Measurements from ENCODE around the gene F2RL3. TPM values are rescaled to one million over a fixed set of nuclear protein-coding genes. Genes with fewer than 3 reads are reported as not detected.

F2RL3 gene
- total and polyA plus RNA-seq, 2 donors, result 0.19 to 1.9 TPM

DNA sequence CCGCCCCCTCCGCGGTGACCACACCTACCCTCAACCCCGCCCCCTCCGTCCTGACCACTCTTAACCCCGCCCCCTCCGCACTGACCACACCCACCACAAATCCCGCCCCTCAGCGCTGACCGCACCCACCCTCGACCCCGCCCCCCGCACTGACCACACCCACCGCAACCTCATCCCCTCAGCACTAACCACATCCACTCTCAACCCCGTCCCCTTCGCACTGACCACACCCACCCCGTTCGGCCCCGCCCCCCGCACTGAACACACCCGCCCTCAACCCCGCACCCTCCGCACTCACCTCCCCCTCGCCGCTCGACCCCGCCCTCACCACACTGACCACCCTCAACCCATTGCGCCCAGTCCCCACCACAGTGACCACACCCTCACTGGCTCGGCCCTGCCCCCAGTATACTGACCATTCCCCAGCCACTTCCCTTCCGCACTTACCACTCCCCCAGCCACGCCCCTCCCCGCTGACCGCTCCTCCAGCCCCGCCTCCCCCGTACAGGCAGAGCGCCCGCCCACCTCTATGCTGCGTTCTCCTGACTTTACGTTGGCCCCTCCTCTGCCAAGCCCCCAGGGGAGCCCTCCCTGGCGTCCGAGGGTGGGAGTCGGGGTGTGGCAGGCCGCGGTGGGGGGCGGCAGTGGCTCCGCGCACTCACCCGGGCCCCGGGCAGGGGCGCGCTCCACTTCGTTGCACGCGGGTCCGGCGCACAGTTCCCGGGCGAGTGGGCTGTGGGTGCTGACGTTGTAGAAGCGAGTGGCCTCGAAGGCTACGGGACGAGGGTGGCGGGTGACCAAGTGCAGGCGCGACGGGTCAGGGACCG is 8.4 kb downstream of the F2RL3 start:
- Histone ChIP-seq H3K27ac (ENCODE audit: low read depth in 1 of 2, low read length in 1 of 2) (peak overlapping the region in 1 of 2 donors; percentile 75), H3K4me1 (ENCODE audit: control insufficient read depth in 2 of 2, insufficient read depth in 2 of 2, low read length in 2 of 2) (peaks cover 10 to 32% of the 10 kb centered on the region in 2 donors), H3K4me3 (ENCODE audit: low read length in 2 of 2) (peak overlapping the region in 1 of 2 donors; percentile 34), H3K36me3 (ENCODE audit: control insufficient read depth in 2 of 2, insufficient read depth in 2 of 2, low read length in 1 of 2) (no peaks in the 10 kb centered on the region), H3K27me3 (ENCODE audit: control insufficient read depth in 2 of 2, insufficient read depth in 1 of 2, low read length in 1 of 2) (peaks cover 34 to 69% of the 10 kb centered on the region in 2 donors), H3K9me3 (ENCODE audit: control insufficient read depth in 2 of 2, insufficient read depth in 1 of 2, low read length in 1 of 2) (no peaks in the 10 kb centered on the region)
- DNase-seq (ENCODE audit: low read depth in 6 of 9, low spot score in 9 of 9), result peak in 1 of 9 donors; percentile 19
- WGBS, result 4% methylated on average over 68 of the region's 68 CpGs

DNA sequence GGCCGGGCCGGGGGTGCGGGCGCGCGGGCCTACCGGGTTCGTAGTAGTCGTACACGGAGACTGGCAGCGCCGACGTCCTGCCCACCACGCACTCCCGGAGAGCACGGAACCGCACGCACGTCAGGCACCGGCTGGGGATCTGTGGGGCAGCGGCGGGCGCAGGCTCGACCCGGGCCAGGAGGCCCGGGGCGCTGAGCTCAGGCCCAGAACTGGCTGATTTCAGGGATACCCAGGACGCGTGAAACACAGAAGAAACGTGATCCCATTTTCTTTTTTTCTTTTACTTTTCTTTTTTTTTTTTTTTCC is 9.0 kb downstream of the F2RL3 start:
- 10% methylated on average over 30 of the region's 30 CpGs for WGBS
- peaks cover 34 to 69% of the 10 kb centered on the region in 2 donors for H3K27me3 ChIP-seq (ENCODE audit: control insufficient read depth in 2 of 2, insufficient read depth in 1 of 2, low read length in 1 of 2)

DNA sequence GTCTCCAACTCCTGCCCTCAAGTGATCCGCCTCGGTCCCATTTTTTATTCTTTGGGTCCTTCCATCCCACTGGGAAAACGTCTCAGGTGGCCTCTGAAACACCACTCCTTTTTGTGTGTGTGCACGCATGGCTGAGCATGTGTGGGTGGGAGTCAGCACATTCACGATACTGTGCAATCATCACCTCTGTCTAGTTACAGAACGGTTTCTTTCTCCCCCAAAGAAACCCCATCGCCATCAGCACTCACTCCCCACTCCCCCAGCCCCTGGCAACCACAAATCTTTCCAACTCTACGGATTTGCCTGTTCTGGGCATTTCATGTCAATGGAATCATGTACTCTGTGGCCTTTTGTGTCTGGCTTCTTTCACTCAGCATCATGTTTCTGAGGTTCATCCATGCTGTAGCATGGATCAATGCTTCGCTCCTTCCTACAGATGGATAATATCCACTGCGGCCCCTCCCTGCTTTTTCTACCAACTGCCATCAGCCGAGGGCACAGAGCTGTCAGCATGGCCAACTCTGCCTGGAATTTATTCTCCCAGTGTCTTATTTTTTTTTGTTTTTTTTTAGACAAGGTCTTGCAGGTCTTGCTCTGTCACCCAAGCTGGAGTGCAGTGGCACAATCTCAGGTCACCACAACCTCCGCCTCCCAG is 9.7 kb downstream of the F2RL3 start:
- H3K27me3 ChIP-seq (ENCODE audit: control insufficient read depth in 2 of 2, insufficient read depth in 1 of 2, low read length in 1 of 2), result peaks cover 34 to 65% of the 10 kb centered on the region in 2 donors
- no peaks in the 10 kb centered on the region for H3K36me3 ChIP-seq (ENCODE audit: control insufficient read depth in 2 of 2, insufficient read depth in 2 of 2, low read length in 1 of 2)
- no peak overlapping the region for H3K4me3 ChIP-seq (ENCODE audit: low read length in 2 of 2)
- WGBS, result 92% methylated on average over 12 of the region's 12 CpGs
- DNase-seq (ENCODE audit: low read depth in 6 of 9, low spot score in 9 of 9), result no peak
- no peaks in the 10 kb centered on the region for H3K9me3 ChIP-seq (ENCODE audit: control insufficient read depth in 2 of 2, insufficient read depth in 1 of 2, low read length in 1 of 2)
- peaks cover 0 to 20% of the 10 kb centered on the region in 2 donors for H3K4me1 ChIP-seq (ENCODE audit: control insufficient read depth in 2 of 2, insufficient read depth in 2 of 2, low read length in 2 of 2)
- H3K27ac ChIP-seq (ENCODE audit: low read depth in 1 of 2, low read length in 1 of 2), result no peak overlapping the region

More for the DNA sequence above, 9.0 kb downstream of the F2RL3 start:
- no peak for DNase-seq (ENCODE audit: low read depth in 6 of 9, low spot score in 9 of 9)
- no peaks in the 10 kb centered on the region for H3K36me3 ChIP-seq (ENCODE audit: control insufficient read depth in 2 of 2, insufficient read depth in 2 of 2, low read length in 1 of 2)
- peaks cover 5 to 27% of the 10 kb centered on the region in 2 donors for H3K4me1 ChIP-seq (ENCODE audit: control insufficient read depth in 2 of 2, insufficient read depth in 2 of 2, low read length in 2 of 2)
- H3K27ac ChIP-seq (ENCODE audit: low read depth in 1 of 2, low read length in 1 of 2), result peak overlapping the region in 1 of 2 donors; percentile 75
- peak overlapping the region in 1 of 2 donors; percentile 34 for H3K4me3 ChIP-seq (ENCODE audit: low read length in 2 of 2)
- no peaks in the 10 kb centered on the region for H3K9me3 ChIP-seq (ENCODE audit: control insufficient read depth in 2 of 2, insufficient read depth in 1 of 2, low read length in 1 of 2)

DNA sequence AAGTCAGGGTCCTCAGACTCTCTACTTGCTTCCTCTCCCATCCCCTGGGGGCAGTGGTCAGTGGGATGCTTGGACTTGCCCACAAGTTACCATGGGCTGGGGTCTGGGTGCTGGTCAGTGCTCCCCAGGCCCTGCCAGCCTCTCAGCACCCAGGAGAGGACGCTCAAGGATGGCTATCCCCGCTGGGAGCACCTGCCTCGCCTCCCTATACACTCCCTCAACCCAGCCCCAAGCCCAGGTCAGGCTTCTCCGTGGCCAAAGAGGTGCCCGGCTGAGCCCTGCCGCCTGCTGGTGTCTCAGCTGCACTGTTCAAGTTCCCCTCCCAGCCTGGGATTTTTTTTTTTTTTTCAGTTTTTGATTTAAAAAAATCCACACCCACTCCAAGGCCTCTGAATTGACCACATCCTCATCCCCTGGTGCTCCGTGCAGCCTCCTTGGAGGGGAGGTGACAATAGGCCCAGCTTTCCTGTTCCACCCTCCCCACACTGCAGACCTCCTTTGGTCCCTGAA is 10.8 kb downstream of the F2RL3 start:
- Histone ChIP-seq H3K27me3 (ENCODE audit: control insufficient read depth in 2 of 2, insufficient read depth in 1 of 2, low read length in 1 of 2) (peaks cover 34 to 54% of the 10 kb centered on the region in 2 donors), H3K4me3 (ENCODE audit: low read length in 2 of 2) (no peak overlapping the region), H3K27ac (ENCODE audit: low read depth in 1 of 2, low read length in 1 of 2) (no peak overlapping the region), H3K4me1 (ENCODE audit: control insufficient read depth in 2 of 2, insufficient read depth in 2 of 2, low read length in 2 of 2) (peaks cover 0 to 11% of the 10 kb centered on the region in 2 donors), H3K36me3 (ENCODE audit: control insufficient read depth in 2 of 2, insufficient read depth in 2 of 2, low read length in 1 of 2) (no peaks in the 10 kb centered on the region), H3K9me3 (ENCODE audit: control insufficient read depth in 2 of 2, insufficient read depth in 1 of 2, low read length in 1 of 2) (no peaks in the 10 kb centered on the region)
- DNase-seq (ENCODE audit: low read depth in 6 of 9, low spot score in 9 of 9), result no peak
- 12% methylated on average over 7 of the region's 7 CpGs for WGBS

DNA sequence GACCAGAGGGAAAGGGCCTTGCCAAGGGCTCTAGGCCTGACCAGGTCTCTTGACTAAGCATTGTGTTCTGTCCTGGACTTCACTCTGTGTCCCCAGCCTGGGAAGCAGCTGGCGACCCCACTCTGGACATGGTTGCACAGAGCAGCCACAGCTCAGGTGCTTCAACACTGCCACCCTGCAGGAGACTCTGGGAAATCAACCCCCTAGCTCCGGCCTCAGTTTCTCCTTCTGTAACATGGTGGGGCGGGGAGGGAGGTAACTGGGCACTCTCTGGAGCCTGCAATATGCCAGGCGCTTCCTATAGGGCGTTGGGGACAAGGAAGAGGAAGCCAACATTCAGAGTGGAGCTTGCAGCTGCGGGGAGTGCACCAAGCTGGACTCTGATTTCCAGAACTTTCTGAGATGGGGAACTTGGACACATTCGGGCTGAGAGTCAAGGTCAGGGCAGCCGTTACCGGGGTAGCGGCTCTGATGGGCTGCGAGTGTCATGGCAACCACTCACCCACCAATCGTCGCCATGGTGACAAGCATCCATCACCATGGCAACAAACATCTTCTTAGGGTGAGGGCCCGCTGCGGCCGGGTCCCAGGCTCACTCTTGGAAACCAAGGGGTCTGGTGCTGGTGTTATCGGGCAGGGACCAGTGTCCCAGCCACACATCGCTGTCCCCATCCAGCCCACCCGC is 12.8 kb downstream of the F2RL3 start:
- peaks cover 22 to 35% of the 10 kb centered on the region in 2 donors for H3K27me3 ChIP-seq (ENCODE audit: control insufficient read depth in 2 of 2, insufficient read depth in 1 of 2, low read length in 1 of 2)
- no peak for DNase-seq (ENCODE audit: low read depth in 6 of 9, low spot score in 9 of 9)
- no peaks in the 10 kb centered on the region for H3K9me3 ChIP-seq (ENCODE audit: control insufficient read depth in 2 of 2, insufficient read depth in 1 of 2, low read length in 1 of 2)
- no peak overlapping the region for H3K4me3 ChIP-seq (ENCODE audit: low read length in 2 of 2)
- no peak overlapping the region for H3K27ac ChIP-seq (ENCODE audit: low read depth in 1 of 2, low read length in 1 of 2)
- peaks cover 0 to 3% of the 10 kb centered on the region in 2 donors for H3K4me1 ChIP-seq (ENCODE audit: control insufficient read depth in 2 of 2, insufficient read depth in 2 of 2, low read length in 2 of 2)
- 93% methylated on average over 19 of the region's 19 CpGs for WGBS
- no peaks in the 10 kb centered on the region for H3K36me3 ChIP-seq (ENCODE audit: control insufficient read depth in 2 of 2, insufficient read depth in 2 of 2, low read length in 1 of 2)

DNA sequence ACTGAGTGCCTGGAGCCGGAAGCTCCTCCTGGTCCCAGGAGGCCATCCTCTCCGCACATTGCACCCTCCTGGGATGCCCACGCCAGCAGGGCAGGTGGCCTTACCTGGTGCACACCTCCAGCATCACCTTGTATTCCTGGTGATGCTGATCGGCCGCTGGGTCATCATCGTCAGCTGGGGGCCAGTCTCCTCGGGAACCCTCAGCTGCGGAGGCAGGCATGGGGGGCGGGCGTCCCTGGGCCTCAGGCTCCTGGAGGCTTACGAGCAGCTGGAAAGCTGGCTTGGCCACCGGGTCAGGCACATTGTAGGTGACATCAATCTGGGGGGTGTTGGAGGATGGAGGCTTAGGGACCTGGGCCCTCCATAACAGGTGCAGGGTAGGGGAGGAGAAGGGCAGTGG is 13.7 kb downstream of the F2RL3 start:
- 98% methylated on average over 12 of the region's 12 CpGs for WGBS

DNA sequence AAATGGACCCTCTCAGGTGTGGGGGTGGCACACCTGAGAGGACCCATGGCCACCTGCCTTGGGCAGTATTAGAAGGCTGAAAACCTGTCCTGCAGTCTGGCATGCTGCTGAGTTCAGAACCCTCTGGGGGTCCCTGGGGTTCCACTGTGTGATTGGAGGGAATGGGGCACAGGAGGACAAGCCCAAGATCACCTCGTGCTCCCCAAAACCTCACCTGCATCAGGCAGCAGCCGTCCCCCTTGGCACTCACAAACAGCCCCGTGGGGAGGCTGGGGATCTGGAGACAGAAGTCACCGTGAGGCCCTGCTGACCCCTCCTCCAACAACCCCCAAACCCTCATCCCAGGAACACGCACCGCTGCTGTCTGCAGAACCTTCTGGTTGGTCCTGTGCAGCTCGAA is 14.5 kb downstream of the F2RL3 start:
- DNase-seq (ENCODE audit: low read depth in 6 of 9, low spot score in 9 of 9), result no peak
- Histone ChIP-seq H3K27ac (ENCODE audit: low read depth in 1 of 2, low read length in 1 of 2) (no peak overlapping the region), H3K4me1 (ENCODE audit: control insufficient read depth in 2 of 2, insufficient read depth in 2 of 2, low read length in 2 of 2) (no peaks in the 10 kb centered on the region), H3K4me3 (ENCODE audit: low read length in 2 of 2) (no peak overlapping the region), H3K9me3 (ENCODE audit: control insufficient read depth in 2 of 2, insufficient read depth in 1 of 2, low read length in 1 of 2) (no peaks in the 10 kb centered on the region), H3K27me3 (ENCODE audit: control insufficient read depth in 2 of 2, insufficient read depth in 1 of 2, low read length in 1 of 2) (peaks cover 7 to 18% of the 10 kb centered on the region in 2 donors), H3K36me3 (ENCODE audit: control insufficient read depth in 2 of 2, insufficient read depth in 2 of 2, low read length in 1 of 2) (no peaks in the 10 kb centered on the region)
- WGBS, result 92% methylated on average over 7 of the region's 7 CpGs

More for the DNA sequence above, 13.7 kb downstream of the F2RL3 start:
- no peaks in the 10 kb centered on the region for H3K4me1 ChIP-seq (ENCODE audit: control insufficient read depth in 2 of 2, insufficient read depth in 2 of 2, low read length in 2 of 2)
- H3K36me3 ChIP-seq (ENCODE audit: control insufficient read depth in 2 of 2, insufficient read depth in 2 of 2, low read length in 1 of 2), result no peaks in the 10 kb centered on the region
- no peak for DNase-seq (ENCODE audit: low read depth in 6 of 9, low spot score in 9 of 9)
- no peak overlapping the region for H3K4me3 ChIP-seq (ENCODE audit: low read length in 2 of 2)
- no peak overlapping the region for H3K27ac ChIP-seq (ENCODE audit: low read depth in 1 of 2, low read length in 1 of 2)
- no peaks in the 10 kb centered on the region for H3K9me3 ChIP-seq (ENCODE audit: control insufficient read depth in 2 of 2, insufficient read depth in 1 of 2, low read length in 1 of 2)
- H3K27me3 ChIP-seq (ENCODE audit: control insufficient read depth in 2 of 2, insufficient read depth in 1 of 2, low read length in 1 of 2), result peaks cover 12 to 26% of the 10 kb centered on the region in 2 donors

DNA sequence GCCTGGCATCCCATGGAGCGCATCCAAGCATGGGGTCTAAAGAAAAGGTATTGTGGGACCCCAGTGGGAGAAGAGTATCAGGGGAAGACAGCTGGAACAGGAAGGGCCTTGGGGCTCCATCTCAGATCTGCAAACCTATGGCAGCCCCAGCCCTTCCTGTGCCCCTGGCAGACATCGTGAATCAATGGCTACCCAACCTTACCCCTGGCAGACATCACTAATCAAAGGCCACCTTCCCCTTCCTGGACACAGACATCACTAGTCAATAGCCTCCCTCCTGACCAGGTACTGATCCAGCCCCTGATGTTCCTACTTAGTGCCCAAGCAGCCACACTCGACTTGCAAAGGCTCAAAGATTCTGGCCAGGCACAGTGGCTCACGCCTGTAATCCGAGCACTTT is 15.8 kb downstream of the F2RL3 start:
- 45% methylated on average over 5 of the region's 5 CpGs for WGBS

DNA sequence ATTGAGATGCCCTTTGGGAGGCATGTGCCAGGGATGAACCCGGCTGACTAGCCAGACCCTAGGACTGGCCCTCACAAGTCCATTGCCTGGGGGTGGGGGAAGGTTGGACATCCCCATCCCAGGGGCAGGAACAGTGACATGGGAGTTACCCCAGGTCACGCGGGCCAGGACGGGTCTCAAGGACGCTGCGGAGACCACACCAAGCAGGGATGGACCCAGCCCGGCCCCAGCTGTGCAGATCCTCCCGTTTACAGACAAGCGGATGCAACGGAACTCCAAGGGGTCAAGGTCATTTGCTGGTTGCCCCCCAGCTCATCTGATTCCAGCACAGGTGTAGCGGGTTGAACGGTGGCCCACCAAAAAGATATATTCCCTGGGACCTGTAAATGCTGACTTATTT is 20.0 kb downstream of the F2RL3 start:
- Histone ChIP-seq H3K27ac (ENCODE audit: low read depth in 1 of 2, low read length in 1 of 2) (no peak overlapping the region), H3K36me3 (ENCODE audit: control insufficient read depth in 2 of 2, insufficient read depth in 2 of 2, low read length in 1 of 2) (no peaks in the 10 kb centered on the region), H3K4me1 (ENCODE audit: control insufficient read depth in 2 of 2, insufficient read depth in 2 of 2, low read length in 2 of 2) (no peaks in the 10 kb centered on the region), H3K9me3 (ENCODE audit: control insufficient read depth in 2 of 2, insufficient read depth in 1 of 2, low read length in 1 of 2) (peaks cover 0 to 24% of the 10 kb centered on the region in 2 donors), H3K4me3 (ENCODE audit: low read length in 2 of 2) (no peak overlapping the region), H3K27me3 (ENCODE audit: control insufficient read depth in 2 of 2, insufficient read depth in 1 of 2, low read length in 1 of 2) (no peaks in the 10 kb centered on the region)
- no peak for DNase-seq (ENCODE audit: low read depth in 6 of 9, low spot score in 9 of 9)
- WGBS, result 80% methylated on average over 12 of the region's 12 CpGs

More for the DNA sequence above, 15.8 kb downstream of the F2RL3 start:
- no peak overlapping the region for H3K4me3 ChIP-seq (ENCODE audit: low read length in 2 of 2)
- no peak for DNase-seq (ENCODE audit: low read depth in 6 of 9, low spot score in 9 of 9)
- H3K4me1 ChIP-seq (ENCODE audit: control insufficient read depth in 2 of 2, insufficient read depth in 2 of 2, low read length in 2 of 2), result no peaks in the 10 kb centered on the region
- no peaks in the 10 kb centered on the region for H3K36me3 ChIP-seq (ENCODE audit: control insufficient read depth in 2 of 2, insufficient read depth in 2 of 2, low read length in 1 of 2)
- peaks cover 0 to 5% of the 10 kb centered on the region in 2 donors for H3K27me3 ChIP-seq (ENCODE audit: control insufficient read depth in 2 of 2, insufficient read depth in 1 of 2, low read length in 1 of 2)
- H3K9me3 ChIP-seq (ENCODE audit: control insufficient read depth in 2 of 2, insufficient read depth in 1 of 2, low read length in 1 of 2), result no peaks in the 10 kb centered on the region
- no peak overlapping the region for H3K27ac ChIP-seq (ENCODE audit: low read depth in 1 of 2, low read length in 1 of 2)
